ENCODE results near the gene KLC1.
"Not testable (repeated sequence)": the region's sequence is repeated elsewhere in the genome, so short reads cannot be mapped to it uniquely, and the experiment has no call there.

The KLC1 gene

GRCh38 chr14:103690332-103690731, 61.3 kb downstream of the KLC1 start:
- no peak for DNase-seq

- DNase-seq: not testable (repeated sequence)
These were observed 62.6 kb downstream of the KLC1 start for GRCh38 chr14:103691655-103692054.

- no peak for DNase-seq
These were observed 63.1 kb downstream of the KLC1 start for GRCh38 chr14:103692159-103692558.

- no peak for DNase-seq
These were observed 63.9 kb downstream of the KLC1 start for GRCh38 chr14:103692871-103693270.

- DNase-seq: no peak
These were observed 64.5 kb downstream of the KLC1 start for GRCh38 chr14:103693515-103693914.

GRCh38 chr14:103694572-103695026, 65.6 kb downstream of the KLC1 start:
- DNase-seq: no peak

GRCh38 chr14:103695296-103696069, 66.5 kb downstream of the KLC1 start:
- DNase-seq: no peak

- no peak for DNase-seq
These were observed 67.0 kb downstream of the KLC1 start for GRCh38 chr14:103696070-103696402.

- DNase-seq: no peak
These were observed 67.6 kb downstream of the KLC1 start for GRCh38 chr14:103696466-103697071.

- DNase-seq: no peak
These were observed 68.2 kb downstream of the KLC1 start for GRCh38 chr14:103697206-103697602.

- no peak for DNase-seq
These were observed 68.8 kb downstream of the KLC1 start for GRCh38 chr14:103697603-103698379.

- no peak for DNase-seq
These were observed 69.6 kb downstream of the KLC1 start for GRCh38 chr14:103698380-103699260.

- no peak for DNase-seq
These were observed 70.2 kb downstream of the KLC1 start for GRCh38 chr14:103699261-103699661.

GRCh38 chr14:103699901-103700752, 71.1 kb downstream of the KLC1 start:
- DNase-seq: no peak

- no peak for DNase-seq
These were observed 71.9 kb downstream of the KLC1 start for GRCh38 chr14:103700753-103701490.

GRCh38 chr14:103702095-103702494, 73.1 kb downstream of the KLC1 start:
- no peak for DNase-seq

GRCh38 chr14:103702497-103703432, 73.8 kb downstream of the KLC1 start:
- DNase-seq: no peak

GRCh38 chr14:103703433-103704385, 74.7 kb downstream of the KLC1 start:
- DNase-seq: no peak

Data from right kidney (tissue), 1 donor.